ENCODE measurements around the gene ARAP1. TPM values are rescaled to one million over a fixed set of nuclear protein-coding genes. Genes with fewer than 3 reads are reported as not detected.

Gene ARAP1
- total RNA-seq, 2 donors from 2014 or later, result 98.0 to 216 TPM

DNA sequence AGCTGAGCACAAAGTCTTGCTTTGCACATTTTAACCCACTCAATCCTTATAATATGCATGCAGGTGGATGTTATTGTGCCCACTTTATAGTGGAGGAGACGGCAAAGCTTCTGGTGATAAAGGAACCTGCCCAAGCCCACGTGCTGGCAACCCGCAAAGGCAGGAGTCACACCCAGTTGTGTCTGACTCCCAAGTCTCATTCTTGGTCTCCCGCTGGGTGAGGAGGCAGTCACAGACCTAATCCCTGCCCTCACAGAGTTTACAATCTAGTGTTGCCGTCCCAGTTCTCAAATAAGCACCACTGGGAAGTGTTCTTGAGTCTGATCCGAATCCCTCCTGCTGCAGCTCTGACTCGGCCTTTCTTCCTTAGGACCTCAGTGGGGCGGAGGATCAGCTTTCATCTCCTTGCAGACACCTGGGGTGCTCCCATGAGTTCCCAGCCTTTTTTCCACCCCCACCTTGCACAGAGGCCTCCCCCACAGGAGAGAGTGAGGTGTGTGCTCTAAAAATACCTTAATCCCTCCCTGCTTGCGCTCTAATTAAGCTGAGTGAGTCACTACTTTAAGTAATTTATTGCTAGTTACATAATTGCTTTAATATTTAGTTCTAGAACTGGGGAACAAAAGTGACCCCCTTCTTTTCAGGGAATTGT, 93.1 kb downstream of the ARAP1 start:
- Mint-ChIP-seq H3K27ac (no peak overlapping the region), H3K4me1 (no peaks in the 10 kb centered on the region), H3K9me3 (no peaks in the 10 kb centered on the region), H3K27me3 (peaks cover 8% of the 10 kb centered on the region), H3K36me3 (ENCODE audit: low read depth) (no peaks in the 10 kb centered on the region), H3K4me3 (no peak overlapping the region)
- ATAC-seq (replicated peaks), result no peak

GRCh38 chr11:72657411-72658100, 94.7 kb downstream of the ARAP1 start:
- Mint-ChIP-seq H3K4me3 (no peak overlapping the region), H3K27me3 (peaks cover 8% of the 10 kb centered on the region), H3K27ac (no peak overlapping the region), H3K36me3 (ENCODE audit: low read depth) (no peaks in the 10 kb centered on the region), H3K4me1 (no peaks in the 10 kb centered on the region), H3K9me3 (no peaks in the 10 kb centered on the region)
- no peak for ATAC-seq (replicated peaks)

DNA sequence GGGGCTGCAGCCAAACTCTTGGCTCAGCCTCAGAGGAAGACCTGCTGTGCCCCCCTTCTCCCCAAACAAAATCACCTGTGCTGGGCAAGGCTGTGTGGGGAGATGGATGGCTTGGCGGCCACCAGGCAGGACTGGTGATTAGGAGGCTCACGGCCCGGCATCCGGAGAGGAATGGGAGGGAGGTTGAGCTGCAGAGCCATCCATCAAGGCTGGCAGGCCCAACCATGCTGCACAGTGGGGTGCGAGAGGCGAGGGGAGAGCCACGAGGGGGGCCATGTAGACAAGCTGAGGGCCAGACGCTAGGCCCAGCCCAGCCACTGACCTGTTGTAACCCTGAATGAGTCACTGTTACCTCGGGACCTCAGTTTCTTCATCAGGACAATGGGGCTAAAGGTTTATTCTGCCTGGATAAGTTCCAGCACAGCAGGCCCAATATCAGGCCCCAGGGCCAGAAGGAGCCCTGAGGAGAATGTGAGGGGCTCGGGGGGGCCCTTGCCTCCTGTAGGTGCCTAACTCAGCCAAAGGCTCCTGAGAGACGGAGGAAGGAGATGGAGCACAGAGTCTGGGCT, 96.2 kb downstream of the ARAP1 start:
- H3K27ac Mint-ChIP-seq, result no peak overlapping the region
- H3K4me3 Mint-ChIP-seq, result no peak overlapping the region
- no peak for ATAC-seq (replicated peaks)
- no peaks in the 10 kb centered on the region for H3K9me3 Mint-ChIP-seq
- H3K27me3 Mint-ChIP-seq, result peaks cover 8% of the 10 kb centered on the region
- no peaks in the 10 kb centered on the region for H3K4me1 Mint-ChIP-seq
- H3K36me3 Mint-ChIP-seq (ENCODE audit: low read depth), result no peaks in the 10 kb centered on the region

DNA sequence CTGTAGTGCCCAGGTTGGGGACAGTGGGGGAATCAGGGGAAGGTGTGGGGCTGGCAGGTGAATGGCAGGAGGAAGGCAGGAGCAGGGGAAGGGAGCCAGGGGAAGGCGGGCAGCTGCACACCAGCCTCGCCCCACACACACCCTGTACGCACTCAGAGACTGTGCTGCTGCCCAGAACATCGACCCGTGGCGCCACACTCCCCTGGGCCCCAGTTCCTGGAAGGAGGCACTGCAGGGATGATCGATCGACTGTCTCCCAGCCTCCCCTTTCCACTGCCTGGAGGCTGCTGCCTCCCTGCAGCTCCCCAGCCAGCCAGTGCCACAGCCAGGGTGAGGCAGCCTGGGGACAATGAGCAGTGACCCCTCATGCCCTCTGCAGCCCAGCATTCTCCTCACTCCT, 97.2 kb downstream of the ARAP1 start:
- H3K4me3 Mint-ChIP-seq, result no peak overlapping the region
- peaks cover 4% of the 10 kb centered on the region for H3K27me3 Mint-ChIP-seq
- H3K4me1 Mint-ChIP-seq, result no peaks in the 10 kb centered on the region
- H3K9me3 Mint-ChIP-seq, result no peaks in the 10 kb centered on the region
- no peak for ATAC-seq (replicated peaks)
- no peaks in the 10 kb centered on the region for H3K36me3 Mint-ChIP-seq (ENCODE audit: low read depth)
- no peak overlapping the region for H3K27ac Mint-ChIP-seq

DNA sequence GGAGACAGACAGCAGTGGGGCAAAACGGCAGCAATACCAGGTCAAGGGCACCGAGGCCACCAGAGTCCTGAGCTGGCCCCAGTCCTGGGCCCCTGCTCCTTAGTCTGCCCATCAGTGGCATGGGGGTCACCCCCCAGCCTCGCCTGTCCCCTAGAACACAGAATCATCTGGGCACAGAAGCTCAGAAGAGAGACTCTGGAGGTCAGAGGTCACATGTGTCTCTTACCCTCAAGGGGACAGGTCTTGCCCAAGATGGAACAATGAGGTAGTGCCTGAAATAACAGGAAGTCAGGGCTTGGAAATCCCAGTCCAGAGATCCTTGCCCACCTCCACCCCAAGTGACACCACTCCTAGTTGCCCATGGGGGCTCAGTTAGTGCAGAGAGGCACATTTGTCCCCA, 98.6 kb downstream of the ARAP1 start:
- no peaks in the 10 kb centered on the region for H3K4me1 Mint-ChIP-seq
- H3K27me3 Mint-ChIP-seq, result peaks cover 4% of the 10 kb centered on the region
- no peak overlapping the region for H3K4me3 Mint-ChIP-seq

DNA sequence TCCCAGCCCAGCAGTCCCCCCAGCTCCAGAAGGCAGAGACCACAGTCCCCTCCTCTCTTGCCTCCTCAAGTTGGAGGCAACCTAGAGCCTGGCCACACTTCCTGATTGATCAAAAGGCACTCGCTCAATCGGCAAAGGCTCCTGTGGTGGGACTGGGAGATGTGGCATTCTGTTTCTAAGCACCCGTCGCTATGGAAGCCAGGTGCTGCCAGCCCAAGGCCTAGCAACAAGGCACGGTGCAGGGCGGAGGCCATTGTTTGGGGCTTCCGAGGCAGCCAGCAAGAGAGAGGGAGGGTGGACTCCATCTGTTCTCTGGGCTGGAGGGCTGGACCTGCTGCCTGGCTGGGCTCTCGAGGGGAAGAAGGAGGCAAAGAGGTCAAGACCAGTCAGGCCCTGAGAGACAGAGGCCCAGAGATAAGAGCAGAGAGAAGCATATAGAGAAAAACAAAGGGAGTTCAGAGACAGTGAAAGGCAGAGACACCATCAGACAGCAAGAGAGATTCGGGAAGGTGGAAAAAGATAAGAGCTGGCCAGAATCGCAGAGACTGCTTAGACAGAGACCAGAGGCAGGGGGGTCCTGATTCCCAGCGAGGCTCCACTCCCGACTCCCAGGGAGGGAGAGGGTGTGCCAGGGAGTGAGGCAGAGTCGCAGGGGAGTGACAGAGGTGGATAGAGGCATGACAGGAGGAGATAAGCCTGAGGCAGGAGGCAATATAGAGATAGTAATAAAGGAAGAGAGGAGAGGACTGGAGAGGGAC, 99.2 kb downstream of the ARAP1 start:
- H3K9me3 Mint-ChIP-seq, result no peaks in the 10 kb centered on the region

More for the DNA sequence above, 98.6 kb downstream of the ARAP1 start:
- no peak for ATAC-seq (replicated peaks)
- no peaks in the 10 kb centered on the region for H3K9me3 Mint-ChIP-seq
- no peaks in the 10 kb centered on the region for H3K36me3 Mint-ChIP-seq (ENCODE audit: low read depth)
- H3K27ac Mint-ChIP-seq, result no peak overlapping the region

GRCh38 chr11:72652133-72652532, 100.1 kb downstream of the ARAP1 start:
- H3K4me3 Mint-ChIP-seq, result no peak overlapping the region
- no peaks in the 10 kb centered on the region for H3K36me3 Mint-ChIP-seq (ENCODE audit: low read depth)
- H3K27ac Mint-ChIP-seq, result no peak overlapping the region
- ATAC-seq (replicated peaks), result no peak
- H3K27me3 Mint-ChIP-seq, result peaks cover 4% of the 10 kb centered on the region
- H3K4me1 Mint-ChIP-seq, result no peaks in the 10 kb centered on the region
- no peaks in the 10 kb centered on the region for H3K9me3 Mint-ChIP-seq

More for the DNA sequence above, 99.2 kb downstream of the ARAP1 start:
- H3K27me3 Mint-ChIP-seq, result peaks cover 4% of the 10 kb centered on the region
- H3K27ac Mint-ChIP-seq, result no peak overlapping the region
- H3K4me3 Mint-ChIP-seq, result no peak overlapping the region
- H3K36me3 Mint-ChIP-seq (ENCODE audit: low read depth), result no peaks in the 10 kb centered on the region
- H3K4me1 Mint-ChIP-seq, result no peaks in the 10 kb centered on the region
- no peak for ATAC-seq (replicated peaks)

DNA sequence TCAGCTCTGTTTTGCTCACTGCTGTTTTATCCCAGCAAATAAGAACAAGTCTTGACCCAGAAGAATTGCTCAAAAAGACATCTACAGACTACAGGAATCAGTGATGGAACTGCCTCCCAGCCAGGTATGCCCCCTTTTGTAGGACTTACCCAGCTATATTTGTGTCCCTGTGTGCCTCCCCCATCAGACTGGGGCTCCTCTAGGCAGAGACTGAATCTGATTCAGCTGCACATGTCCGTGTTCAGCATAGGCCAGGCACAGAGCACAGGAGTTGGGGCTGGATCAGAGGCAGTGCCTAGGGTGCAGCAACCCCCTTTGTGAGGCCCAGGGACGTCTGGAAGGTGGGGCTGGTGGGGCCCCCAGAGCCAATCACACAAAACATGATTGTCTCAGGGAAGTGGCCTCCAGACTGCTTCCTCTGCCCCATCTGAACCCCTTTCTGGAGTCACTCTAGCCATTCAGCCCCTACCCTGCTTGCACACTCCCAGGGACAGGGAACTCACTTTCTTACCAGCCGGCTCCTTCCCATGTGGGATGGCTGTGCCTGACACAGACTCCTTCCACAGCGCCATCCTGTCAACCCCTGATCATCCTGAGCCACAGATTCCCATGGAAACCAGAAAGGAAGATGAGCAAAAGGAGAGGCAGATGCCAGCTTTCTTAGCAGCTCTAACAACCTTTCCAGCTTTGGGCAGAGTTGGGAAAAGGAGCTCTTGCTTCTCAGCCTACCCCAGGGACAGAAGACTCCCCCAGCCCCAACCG, 102.8 kb downstream of the ARAP1 start:
- H3K27ac Mint-ChIP-seq, result no peak overlapping the region
- H3K9me3 Mint-ChIP-seq, result no peaks in the 10 kb centered on the region
- H3K27me3 Mint-ChIP-seq, result peaks cover 4% of the 10 kb centered on the region
- ATAC-seq (replicated peaks), result no peak
- no peak overlapping the region for H3K4me3 Mint-ChIP-seq
- no peaks in the 10 kb centered on the region for H3K36me3 Mint-ChIP-seq (ENCODE audit: low read depth)
- H3K4me1 Mint-ChIP-seq, result no peaks in the 10 kb centered on the region

GRCh38 chr11:72648384-72649136, 103.6 kb downstream of the ARAP1 start:
- Mint-ChIP-seq H3K36me3 (ENCODE audit: low read depth) (no peaks in the 10 kb centered on the region), H3K4me1 (no peaks in the 10 kb centered on the region), H3K27me3 (peaks cover 8% of the 10 kb centered on the region), H3K4me3 (no peak overlapping the region), H3K27ac (no peak overlapping the region), H3K9me3 (no peaks in the 10 kb centered on the region)
- no peak for ATAC-seq (replicated peaks)

DNA sequence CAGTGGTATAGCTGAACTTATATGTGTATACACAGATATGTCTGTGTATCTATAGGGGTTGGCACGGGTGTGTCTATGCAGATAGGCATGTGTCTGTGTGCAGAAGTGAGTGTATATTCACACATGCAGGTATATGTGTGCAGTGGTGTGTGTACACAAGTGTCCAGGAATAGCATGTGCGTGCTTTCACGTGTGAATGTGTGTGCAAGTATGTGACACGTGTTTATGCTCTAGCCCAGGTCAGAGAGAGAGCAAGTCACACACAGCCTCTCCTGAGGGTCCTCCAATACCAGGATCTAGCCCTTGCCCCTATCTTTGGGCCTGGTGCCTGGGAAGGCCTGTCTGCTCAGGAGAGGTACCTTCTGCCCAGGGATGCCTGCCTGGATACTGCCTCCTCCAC, 104.3 kb downstream of the ARAP1 start:
- no peaks in the 10 kb centered on the region for H3K4me1 Mint-ChIP-seq
- H3K36me3 Mint-ChIP-seq (ENCODE audit: low read depth), result no peaks in the 10 kb centered on the region
- ATAC-seq (replicated peaks), result no peak
- peaks cover 4% of the 10 kb centered on the region for H3K27me3 Mint-ChIP-seq
- H3K27ac Mint-ChIP-seq, result no peak overlapping the region
- no peaks in the 10 kb centered on the region for H3K9me3 Mint-ChIP-seq
- H3K4me3 Mint-ChIP-seq, result no peak overlapping the region

DNA sequence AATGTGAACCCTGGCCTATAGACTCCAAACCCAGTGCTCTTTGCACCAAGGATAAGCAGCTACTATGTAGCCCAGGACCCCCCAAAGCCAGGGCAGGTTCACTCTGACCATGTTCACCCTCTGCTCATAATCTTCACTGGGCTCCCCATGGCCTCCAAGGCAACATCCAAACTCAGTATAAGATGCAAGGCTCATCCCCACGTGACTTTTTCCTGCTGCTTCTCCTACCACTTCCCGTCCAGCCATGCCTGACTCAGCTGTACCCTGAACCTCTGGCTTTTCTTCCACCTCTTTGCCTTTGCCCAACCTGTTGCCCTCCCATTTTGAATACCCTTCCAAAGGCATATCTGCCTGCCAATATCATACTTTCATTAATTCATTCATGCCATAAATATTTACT, 105.7 kb downstream of the ARAP1 start:
- no peaks in the 10 kb centered on the region for H3K36me3 Mint-ChIP-seq (ENCODE audit: low read depth)
- no peak overlapping the region for H3K27ac Mint-ChIP-seq
- no peak overlapping the region for H3K4me3 Mint-ChIP-seq
- H3K27me3 Mint-ChIP-seq, result peaks cover 4% of the 10 kb centered on the region
- H3K9me3 Mint-ChIP-seq, result no peaks in the 10 kb centered on the region
- no peaks in the 10 kb centered on the region for H3K4me1 Mint-ChIP-seq
- no peak for ATAC-seq (replicated peaks)

- Mint-ChIP-seq H3K27ac (no peak overlapping the region), H3K9me3 (no peaks in the 10 kb centered on the region), H3K36me3 (ENCODE audit: low read depth) (no peaks in the 10 kb centered on the region), H3K27me3 (peaks cover 4% of the 10 kb centered on the region), H3K4me3 (no peak overlapping the region), H3K4me1 (no peaks in the 10 kb centered on the region)
- no peak for ATAC-seq (replicated peaks)
Measured at GRCh38 chr11:72646024-72646423, 106.2 kb downstream of the ARAP1 start.

GRCh38 chr11:72643547-72643946, 108.7 kb downstream of the ARAP1 start:
- Mint-ChIP-seq H3K36me3 (ENCODE audit: low read depth) (no peaks in the 10 kb centered on the region), H3K27me3 (peaks cover 4% of the 10 kb centered on the region), H3K27ac (no peak overlapping the region), H3K4me3 (peak overlapping the region; percentile 63), H3K4me1 (no peaks in the 10 kb centered on the region), H3K9me3 (no peaks in the 10 kb centered on the region)
- ATAC-seq (replicated peaks), result peak; percentile 15

Measured in activated T-helper 17 cell treated with anti-CD3 and anti-CD28 coated beads, Interleukin-2, amount 50 U/mL, for 72 hours (primary cell).